KMS-11 (cell line): ENCODE measurements around the gene ARHGDIA.

Source experiments
- H2AFZ ChIP-seq: fragments of 200-600 bp; sonication (generic); 2 replicates; pipeline ENCODE4 v1.6.1; 2016; ENCODE audit warnings: antibody characterized with exemption, mixed run types, low read depth
- H3K27ac ChIP-seq: fragments of 200-600 bp; sonication (generic); 2 replicates; pipeline ENCODE4 v1.6.1; 2016; ENCODE audit warnings: mild to moderate bottlenecking, mixed run types
- H3K27me3 ChIP-seq: fragments of 200-600 bp; sonication (generic); 2 replicates; pipeline ENCODE4 v1.6.1; 2017; ENCODE audit warnings: mild to moderate bottlenecking, low read depth, mixed run types, moderate library complexity; ENCODE audit not compliant: insufficient read depth
- H3K36me3 ChIP-seq: fragments of 200-600 bp; sonication (generic); 2 replicates; pipeline ENCODE4 v1.6.1; 2017; ENCODE audit warnings: mild to moderate bottlenecking, mixed run types; ENCODE audit not compliant: insufficient read depth
- H3K4me1 ChIP-seq: fragments of 200-600 bp; sonication (generic); 2 replicates; pipeline ENCODE4 v1.6.1; 2016; ENCODE audit warnings: mild to moderate bottlenecking, low read depth, mixed run types; ENCODE audit not compliant: poor library complexity, severe bottlenecking
- H3K4me2 ChIP-seq: fragments of 200-600 bp; sonication (generic); 2 replicates; pipeline ENCODE4 v1.7.0; 2016; ENCODE audit warnings: mild to moderate bottlenecking, mixed run types
- H3K4me3 ChIP-seq: fragments of 200-600 bp; sonication (generic); IDR thresholded peaks from 2 replicates; pipeline ENCODE4 v1.6.1; 2017; ENCODE audit warnings: low read depth, low read length, mixed read lengths; ENCODE audit not compliant: insufficient read depth
- H3K79me2 ChIP-seq: fragments of 200-600 bp; sonication (generic); 2 replicates; pipeline ENCODE4 v1.6.1; 2016; ENCODE audit warnings: low read depth, mixed run types; ENCODE audit not compliant: insufficient read depth
- H3K9ac ChIP-seq: fragments of 200-600 bp; sonication (generic); 2 replicates; pipeline ENCODE4 v1.6.1; 2016; ENCODE audit warnings: mild to moderate bottlenecking, mixed run types
- H4K20me1 ChIP-seq: fragments of 200-600 bp; sonication (generic); 2 replicates; pipeline ENCODE4 v1.6.1; 2016; ENCODE audit warnings: mild to moderate bottlenecking, mixed run types; ENCODE audit not compliant: insufficient read depth
- CTCF ChIP-seq: fragments of 200-600 bp; sonication (generic); conservative IDR thresholded peaks from 2 replicates; pipeline ENCODE4 v1.6.1; 2017; ENCODE audit warnings: low read depth, mild to moderate bottlenecking, antibody characterized with exemption, low read length, moderate library complexity, mixed read lengths

The ARHGDIA gene

GRCh38 chr17:81854974-81855774, 16.0 kb downstream of the ARHGDIA start:
- Histone ChIP-seq H3K4me3 (no peak overlapping the region), H3K36me3 (peaks cover 37% of the 10 kb centered on the region; the same call in 1 of the 2 replicates), H3K27ac (no peak overlapping the region), H4K20me1 (peaks cover 15% of the 10 kb centered on the region), H3K79me2 (peaks cover 82% of the 10 kb centered on the region), H3K4me2 (no peak overlapping the region), H2AFZ (no peak overlapping the region), H3K9ac (no peak overlapping the region), H3K4me1 (peaks cover 18% of the 10 kb centered on the region), H3K27me3 (no peaks in the 10 kb centered on the region)
- TF ChIP-seq CTCF: no peak; the same call in 1 of the 2 replicates

GRCh38 chr17:81852237-81852636, 18.9 kb downstream of the ARHGDIA start:
- no peak overlapping the region for H3K27ac ChIP-seq
- H3K4me2 ChIP-seq: no peak overlapping the region
- H3K79me2 ChIP-seq: peaks cover 53% of the 10 kb centered on the region
- no peak for TF ChIP-seq CTCF
- H3K4me3 ChIP-seq: no peak overlapping the region
- H4K20me1 ChIP-seq: peaks cover 6% of the 10 kb centered on the region; the same call in 1 of the 2 replicates
- peaks cover 39% of the 10 kb centered on the region; the same call in 1 of the 2 replicates for H3K36me3 ChIP-seq
- no peaks in the 10 kb centered on the region for H3K27me3 ChIP-seq
- H2AFZ ChIP-seq: no peak overlapping the region
- no peak overlapping the region for H3K9ac ChIP-seq
- no peaks in the 10 kb centered on the region for H3K4me1 ChIP-seq

- H4K20me1 ChIP-seq: peaks cover 6% of the 10 kb centered on the region; the same call in 1 of the 2 replicates
- H3K4me3 ChIP-seq: no peak overlapping the region
- H3K9ac ChIP-seq: no peak overlapping the region
- TF ChIP-seq CTCF: no peak
- no peak overlapping the region for H3K27ac ChIP-seq
- H3K36me3 ChIP-seq: peaks cover 36% of the 10 kb centered on the region; the same call in 1 of the 2 replicates
- peaks cover 44% of the 10 kb centered on the region for H3K79me2 ChIP-seq
- H3K4me1 ChIP-seq: no peaks in the 10 kb centered on the region
- no peak overlapping the region for H3K4me2 ChIP-seq
- H3K27me3 ChIP-seq: no peaks in the 10 kb centered on the region
- H2AFZ ChIP-seq: no peak overlapping the region
These were observed 19.7 kb downstream of the ARHGDIA start for GRCh38 chr17:81851423-81851822.

- Histone ChIP-seq H2AFZ (no peak overlapping the region), H4K20me1 (no peaks in the 10 kb centered on the region), H3K9ac (no peak overlapping the region), H3K4me3 (no peak overlapping the region), H3K36me3 (peaks cover 37% of the 10 kb centered on the region; the same call in 1 of the 2 replicates), H3K27me3 (no peaks in the 10 kb centered on the region), H3K4me1 (no peaks in the 10 kb centered on the region), H3K4me2 (no peak overlapping the region), H3K79me2 (peaks cover 27% of the 10 kb centered on the region), H3K27ac (no peak overlapping the region)
- TF ChIP-seq CTCF: no peak
These were observed 21.7 kb downstream of the ARHGDIA start for GRCh38 chr17:81849457-81849856.
